ENCODE results near the gene POFUT2. TPM values are rescaled to one million over a fixed set of nuclear protein-coding genes. Genes with fewer than 3 reads are reported as not detected.

The POFUT2 gene
- total and polyA plus RNA-seq, 12 donors: 12.7 to 20.6 (median 16.9) TPM

- Histone ChIP-seq H3K36me3 (no peaks in the 10 kb centered on the region), H3K4me1 (peaks cover 0 to 10% (median 0%) of the 10 kb centered on the region in 9 donors), H3K27ac (no peak overlapping the region), H3K4me3 (no peak overlapping the region), H3K9me3 (no peaks in the 10 kb centered on the region), H3K27me3 (no peaks in the 10 kb centered on the region)
- DNase-seq (peak in 1 of 2 donors; percentile 10), ATAC-seq (peak in 1 of 8 donors; percentile 21)
- TF ChIP-seq, protein P1, sequence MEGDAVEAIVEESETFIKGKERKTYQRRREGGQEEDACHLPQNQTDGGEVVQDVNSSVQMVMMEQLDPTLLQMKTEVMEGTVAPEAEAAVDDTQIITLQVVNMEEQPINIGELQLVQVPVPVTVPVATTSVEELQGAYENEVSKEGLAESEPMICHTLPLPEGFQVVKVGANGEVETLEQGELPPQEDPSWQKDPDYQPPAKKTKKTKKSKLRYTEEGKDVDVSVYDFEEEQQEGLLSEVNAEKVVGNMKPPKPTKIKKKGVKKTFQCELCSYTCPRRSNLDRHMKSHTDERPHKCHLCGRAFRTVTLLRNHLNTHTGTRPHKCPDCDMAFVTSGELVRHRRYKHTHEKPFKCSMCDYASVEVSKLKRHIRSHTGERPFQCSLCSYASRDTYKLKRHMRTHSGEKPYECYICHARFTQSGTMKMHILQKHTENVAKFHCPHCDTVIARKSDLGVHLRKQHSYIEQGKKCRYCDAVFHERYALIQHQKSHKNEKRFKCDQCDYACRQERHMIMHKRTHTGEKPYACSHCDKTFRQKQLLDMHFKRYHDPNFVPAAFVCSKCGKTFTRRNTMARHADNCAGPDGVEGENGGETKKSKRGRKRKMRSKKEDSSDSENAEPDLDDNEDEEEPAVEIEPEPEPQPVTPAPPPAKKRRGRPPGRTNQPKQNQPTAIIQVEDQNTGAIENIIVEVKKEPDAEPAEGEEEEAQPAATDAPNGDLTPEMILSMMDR (IDR thresholded peaks at IDR 0.05): no peak
- intact Hi-C loops (cut with DNase I): no loop called here
- WGBS, 2 donors: 94 to 96% methylated on average over 19 of the region's 19 CpGs
Measured at GRCh38 chr21:45335761-45336534, 48.3 kb upstream of the POFUT2 start.

GRCh38 chr21:45335151-45335760 lies 47.6 kb upstream of the POFUT2 start:
- no peaks in the 10 kb centered on the region for H3K27me3 ChIP-seq
- DNase-seq (peak in 1 of 2 donors; percentile 8), ATAC-seq (no peak)
- H3K9me3 ChIP-seq: no peaks in the 10 kb centered on the region
- TF ChIP-seq, protein P1 (IDR thresholded peaks at IDR 0.05): no peak
- WGBS, 2 donors: 83 to 93% methylated on average over 11 to 14 of the region's 14 CpGs
- intact Hi-C loops (cut with DNase I): no loop called here
- no peak overlapping the region for H3K27ac ChIP-seq
- no peaks in the 10 kb centered on the region for H3K36me3 ChIP-seq
- no peak overlapping the region for H3K4me3 ChIP-seq
- peaks cover 0 to 12% (median under 1%) of the 10 kb centered on the region in 9 donors for H3K4me1 ChIP-seq

DNA sequence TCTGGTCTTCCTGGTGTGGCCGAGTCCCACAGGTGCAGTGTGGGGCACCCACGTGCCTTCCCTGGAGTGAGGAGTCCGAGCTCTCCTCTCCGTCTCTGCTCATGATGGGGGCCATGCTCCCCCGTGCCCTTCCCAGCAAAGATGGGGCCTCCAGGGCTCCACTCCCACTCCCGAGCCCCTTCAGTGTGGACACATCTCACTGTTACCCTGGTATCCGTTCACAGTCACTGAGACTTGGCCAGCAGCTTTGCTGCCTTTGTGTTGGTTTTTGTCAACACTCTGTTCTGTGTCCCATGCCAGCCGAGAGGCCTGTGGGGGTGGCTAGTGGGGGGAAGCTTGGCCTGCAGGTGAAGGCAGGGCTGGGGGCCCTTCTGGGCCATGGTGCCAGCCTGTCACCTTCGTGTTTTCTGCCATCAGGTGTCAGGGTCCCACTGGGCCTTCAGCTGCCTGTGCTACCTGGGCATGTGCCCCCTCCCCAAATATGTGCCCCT lies 46.9 kb upstream of the POFUT2 start:
- Histone ChIP-seq H3K27me3 (no peaks in the 10 kb centered on the region), H3K4me3 (no peak overlapping the region), H3K27ac (no peak overlapping the region), H3K36me3 (no peaks in the 10 kb centered on the region), H3K4me1 (peaks cover 0 to 11% (median 3%) of the 10 kb centered on the region in 9 donors), H3K9me3 (no peaks in the 10 kb centered on the region)
- ATAC-seq: no peak
- intact Hi-C loops (cut with DNase I): no loop called here
- 94 to 96% methylated on average over 9 of the region's 9 CpGs for WGBS, 2 donors
- TF ChIP-seq, protein P1 (IDR thresholded peaks at IDR 0.05): no peak
- DNase-seq: peak in 1 of 2 donors; percentile 6

GRCh38 chr21:45334134-45334533 lies 46.4 kb upstream of the POFUT2 start:
- no peaks in the 10 kb centered on the region for H3K36me3 ChIP-seq
- H3K4me3 ChIP-seq: no peak overlapping the region
- TF ChIP-seq, protein P1 (IDR thresholded peaks at IDR 0.05): no peak
- WGBS, 2 donors: 88 to 95% methylated on average over 8 of the region's 8 CpGs
- H3K27ac ChIP-seq: no peak overlapping the region
- no peaks in the 10 kb centered on the region for H3K27me3 ChIP-seq
- ATAC-seq (no peak), DNase-seq (no peak)
- intact Hi-C loops (cut with DNase I): no loop called here
- H3K9me3 ChIP-seq: no peaks in the 10 kb centered on the region
- H3K4me1 ChIP-seq: peaks cover 0 to 9% (median 0%) of the 10 kb centered on the region in 9 donors
